ENCODE results near the gene LEMD3. TPM values are rescaled to one million over a fixed set of nuclear protein-coding genes. Genes with fewer than 3 reads are reported as not detected.

LEMD3 gene
- total and polyA plus RNA-seq, 2 donors (not counting 1 experiment from before 2014, with no cell fraction given): 11.5 to 18.5 TPM

DNA sequence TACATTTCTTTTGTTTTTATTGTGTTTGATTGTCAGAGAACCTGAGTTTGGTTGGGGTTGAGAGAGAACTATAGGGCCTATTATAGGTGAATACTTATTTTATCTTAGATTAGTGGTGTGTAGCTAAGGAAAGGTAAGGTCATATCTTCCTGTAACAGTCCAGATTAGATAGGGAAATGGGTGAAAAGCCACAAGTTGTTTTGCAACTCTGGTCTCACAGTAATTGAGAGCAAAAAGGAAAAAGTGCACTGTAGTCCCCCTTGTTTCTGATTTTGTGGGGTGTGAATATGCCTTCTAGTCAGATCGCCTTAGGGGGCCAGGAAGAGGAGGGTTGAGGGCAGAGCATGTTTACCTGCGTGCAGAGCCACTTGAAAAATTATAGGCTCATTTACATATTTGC lies 118.0 kb downstream of the LEMD3 start:
- H3K4me2 ChIP-seq (ENCODE audit: extremely low read depth, insufficient read depth, low read length): no peak overlapping the region
- no peaks in the 10 kb centered on the region for H3K9me3 ChIP-seq (ENCODE audit: control insufficient read depth, insufficient read depth, low read depth, low read length)
- no peaks in the 10 kb centered on the region for H3K27me3 ChIP-seq (ENCODE audit: control insufficient read depth, insufficient read depth, low read length)
- no peaks in the 10 kb centered on the region for H4K20me1 ChIP-seq (ENCODE audit: control insufficient read depth, extremely low read depth, insufficient read depth, low read length)
- no peak overlapping the region for H3K4me3 ChIP-seq (replicated peaks in 1 of 4; ENCODE audit: control extremely low read depth in 1 of 4, insufficient read depth in 1 of 4, low read depth in 3 of 4, low read length in 4 of 4)
- no peak overlapping the region for H2AFZ ChIP-seq (ENCODE audit: low read length)
- H3K79me2 ChIP-seq (ENCODE audit: control insufficient read depth, insufficient read depth, low read length): peaks cover 62% of the 10 kb centered on the region
- H3K4me1 ChIP-seq (ENCODE audit: control insufficient read depth, extremely low read depth, insufficient read depth, low read length): no peaks in the 10 kb centered on the region
- TF ChIP-seq, protein P1, sequence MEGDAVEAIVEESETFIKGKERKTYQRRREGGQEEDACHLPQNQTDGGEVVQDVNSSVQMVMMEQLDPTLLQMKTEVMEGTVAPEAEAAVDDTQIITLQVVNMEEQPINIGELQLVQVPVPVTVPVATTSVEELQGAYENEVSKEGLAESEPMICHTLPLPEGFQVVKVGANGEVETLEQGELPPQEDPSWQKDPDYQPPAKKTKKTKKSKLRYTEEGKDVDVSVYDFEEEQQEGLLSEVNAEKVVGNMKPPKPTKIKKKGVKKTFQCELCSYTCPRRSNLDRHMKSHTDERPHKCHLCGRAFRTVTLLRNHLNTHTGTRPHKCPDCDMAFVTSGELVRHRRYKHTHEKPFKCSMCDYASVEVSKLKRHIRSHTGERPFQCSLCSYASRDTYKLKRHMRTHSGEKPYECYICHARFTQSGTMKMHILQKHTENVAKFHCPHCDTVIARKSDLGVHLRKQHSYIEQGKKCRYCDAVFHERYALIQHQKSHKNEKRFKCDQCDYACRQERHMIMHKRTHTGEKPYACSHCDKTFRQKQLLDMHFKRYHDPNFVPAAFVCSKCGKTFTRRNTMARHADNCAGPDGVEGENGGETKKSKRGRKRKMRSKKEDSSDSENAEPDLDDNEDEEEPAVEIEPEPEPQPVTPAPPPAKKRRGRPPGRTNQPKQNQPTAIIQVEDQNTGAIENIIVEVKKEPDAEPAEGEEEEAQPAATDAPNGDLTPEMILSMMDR (conservative IDR thresholded peaks at IDR 0.05 in 1 of 2, IDR thresholded peaks at IDR 0.05 in 1 of 2; ENCODE audit: low read depth in 1 of 2, low read length in 2 of 2): no peak
- no peak for TF ChIP-seq EZH2 (IDR thresholded peaks at IDR 0.05; ENCODE audit: low read length, missing control alignments)
- no peak overlapping the region for H3K27ac ChIP-seq (ENCODE audit: insufficient read depth, low read length)
- no peak overlapping the region for H3K9ac ChIP-seq (ENCODE audit: insufficient read depth, low read length)
- H3K36me3 ChIP-seq (ENCODE audit: control insufficient read depth, insufficient read depth, low read length): no peaks in the 10 kb centered on the region
- DNase-seq (ENCODE audit: low read depth in 2 of 2): no peak

DNA sequence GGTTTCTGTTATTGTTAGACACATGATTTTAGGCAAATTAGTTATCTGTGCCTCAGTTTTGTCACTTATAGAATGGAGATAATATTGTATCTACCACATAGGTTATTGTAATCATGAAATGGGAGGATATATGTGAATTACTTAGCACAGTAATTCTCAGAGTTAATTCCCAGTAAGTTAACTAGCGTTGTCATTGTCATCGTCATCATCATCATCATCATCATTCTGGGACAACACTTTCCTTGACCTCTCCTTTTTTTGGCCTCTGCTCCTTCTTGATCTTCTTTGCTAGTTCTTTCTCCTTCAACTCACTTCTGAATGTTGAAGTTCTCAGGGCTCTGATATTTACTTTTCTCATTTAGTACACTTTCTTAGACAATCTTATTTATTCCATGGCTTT lies 122.9 kb downstream of the LEMD3 start:
- Histone ChIP-seq H3K9ac (ENCODE audit: insufficient read depth, low read length) (no peak overlapping the region), H4K20me1 (ENCODE audit: control insufficient read depth, extremely low read depth, insufficient read depth, low read length) (no peaks in the 10 kb centered on the region), H3K27ac (ENCODE audit: insufficient read depth, low read length) (no peak overlapping the region), H3K4me2 (ENCODE audit: extremely low read depth, insufficient read depth, low read length) (no peak overlapping the region), H3K4me3 (replicated peaks in 1 of 4; ENCODE audit: control extremely low read depth in 1 of 4, insufficient read depth in 1 of 4, low read depth in 3 of 4, low read length in 4 of 4) (no peak overlapping the region), H3K27me3 (ENCODE audit: control insufficient read depth, insufficient read depth, low read length) (no peaks in the 10 kb centered on the region), H3K9me3 (ENCODE audit: control insufficient read depth, insufficient read depth, low read depth, low read length) (no peaks in the 10 kb centered on the region), H3K36me3 (ENCODE audit: control insufficient read depth, insufficient read depth, low read length) (no peaks in the 10 kb centered on the region), H3K79me2 (ENCODE audit: control insufficient read depth, insufficient read depth, low read length) (peaks cover 54% of the 10 kb centered on the region), H2AFZ (ENCODE audit: low read length) (no peak overlapping the region), H3K4me1 (ENCODE audit: control insufficient read depth, extremely low read depth, insufficient read depth, low read length) (no peaks in the 10 kb centered on the region)
- DNase-seq (ENCODE audit: low read depth in 2 of 2): no peak
- TF ChIP-seq, protein P1 (conservative IDR thresholded peaks at IDR 0.05 in 1 of 2, IDR thresholded peaks at IDR 0.05 in 1 of 2; ENCODE audit: low read depth in 1 of 2, low read length in 2 of 2): no peak
- TF ChIP-seq EZH2 (IDR thresholded peaks at IDR 0.05; ENCODE audit: low read length, missing control alignments): no peak

DNA sequence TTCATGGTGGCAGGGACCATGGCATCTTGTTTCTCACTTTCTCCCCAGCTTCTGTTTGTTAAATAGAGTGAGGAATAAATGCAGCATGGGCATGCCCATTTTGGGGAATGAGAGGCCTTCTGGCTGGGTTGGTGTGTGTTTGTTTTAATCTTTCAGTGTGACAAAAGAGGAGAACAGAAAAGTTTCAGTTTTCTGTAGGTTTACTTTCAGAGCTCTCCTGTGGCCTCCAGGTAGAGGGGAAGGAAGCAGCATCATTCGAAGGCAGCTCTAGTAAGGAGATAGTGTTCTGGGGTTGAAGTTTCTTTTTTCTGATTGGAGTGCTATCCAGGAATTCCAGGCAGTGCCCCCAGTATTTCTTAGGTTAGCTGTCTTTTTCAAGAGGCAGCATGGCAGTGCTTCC lies 124.4 kb downstream of the LEMD3 start:
- H3K9me3 ChIP-seq (ENCODE audit: control insufficient read depth, insufficient read depth, low read depth, low read length): no peaks in the 10 kb centered on the region
- H3K27me3 ChIP-seq (ENCODE audit: control insufficient read depth, insufficient read depth, low read length): no peaks in the 10 kb centered on the region
- H3K79me2 ChIP-seq (ENCODE audit: control insufficient read depth, insufficient read depth, low read length): peaks cover 52% of the 10 kb centered on the region
- no peaks in the 10 kb centered on the region for H4K20me1 ChIP-seq (ENCODE audit: control insufficient read depth, extremely low read depth, insufficient read depth, low read length)
- no peak overlapping the region for H3K4me3 ChIP-seq (replicated peaks in 1 of 4; ENCODE audit: control extremely low read depth in 1 of 4, insufficient read depth in 1 of 4, low read depth in 3 of 4, low read length in 4 of 4)
- no peak for DNase-seq (ENCODE audit: low read depth in 2 of 2)
- TF ChIP-seq, protein P1 (conservative IDR thresholded peaks at IDR 0.05 in 1 of 2, IDR thresholded peaks at IDR 0.05 in 1 of 2; ENCODE audit: low read depth in 1 of 2, low read length in 2 of 2): no peak
- TF ChIP-seq EZH2 (IDR thresholded peaks at IDR 0.05; ENCODE audit: low read length, missing control alignments): no peak
- no peak overlapping the region for H3K4me2 ChIP-seq (ENCODE audit: extremely low read depth, insufficient read depth, low read length)
- H3K9ac ChIP-seq (ENCODE audit: insufficient read depth, low read length): no peak overlapping the region
- no peaks in the 10 kb centered on the region for H3K4me1 ChIP-seq (ENCODE audit: control insufficient read depth, extremely low read depth, insufficient read depth, low read length)
- no peak overlapping the region for H2AFZ ChIP-seq (ENCODE audit: low read length)
- H3K27ac ChIP-seq (ENCODE audit: insufficient read depth, low read length): no peak overlapping the region
- H3K36me3 ChIP-seq (ENCODE audit: control insufficient read depth, insufficient read depth, low read length): no peaks in the 10 kb centered on the region

Data from fibroblast of lung (primary cell).